Measurements from ENCODE around the gene GRIN2C.

DNA sequence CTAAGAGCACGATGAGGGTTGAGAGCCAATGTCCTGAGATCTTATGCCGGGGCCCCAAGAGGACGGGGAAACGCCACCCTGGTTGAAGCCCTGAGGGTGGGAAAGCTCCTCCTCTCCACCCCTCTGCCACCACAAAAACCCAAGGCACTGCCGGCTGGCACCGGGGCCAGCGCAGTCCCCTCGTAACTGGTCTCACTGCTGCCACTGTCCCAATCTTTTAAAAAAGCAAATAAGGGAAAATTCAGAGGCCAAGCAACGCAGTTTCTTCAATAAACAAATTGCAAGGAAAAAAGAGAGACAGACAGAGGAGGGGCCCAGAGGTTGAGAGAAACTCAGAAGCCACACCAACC, 6.7 kb downstream of the GRIN2C start:
- TF ChIP-seq CTCF (conservative IDR thresholded peaks at IDR 0.05; ENCODE audit: low read length) (no peak), EZH2phosphoT487 (IDR thresholded peaks at IDR 0.05; ENCODE audit: borderline replicate concordance) (no peak)

All from Loucy (cell line).